Skin of body (tissue), 2 donors: ENCODE results near the gene GPX1. TPM values are rescaled to one million over a fixed set of nuclear protein-coding genes. Genes with fewer than 3 reads are reported as not detected.
"Not testable (repeated sequence)": the region's sequence is repeated elsewhere in the genome, so short reads cannot be mapped to it uniquely, and the experiment has no call there.

Source experiments
- DNase-seq: peaks from one replicate; lab custom pipeline; 2025; lab: John Stamatoyannopoulos, UW
- total RNA-seq: library from RNA; depleted of rRNA; stranded (reverse); fragments of >200 nt; gene quantifications from one replicate; pipeline ENCODE4 v1.2.3, GENCODE V29; 2014

GPX1 gene
- total RNA-seq = 60.5 TPM

DNA sequence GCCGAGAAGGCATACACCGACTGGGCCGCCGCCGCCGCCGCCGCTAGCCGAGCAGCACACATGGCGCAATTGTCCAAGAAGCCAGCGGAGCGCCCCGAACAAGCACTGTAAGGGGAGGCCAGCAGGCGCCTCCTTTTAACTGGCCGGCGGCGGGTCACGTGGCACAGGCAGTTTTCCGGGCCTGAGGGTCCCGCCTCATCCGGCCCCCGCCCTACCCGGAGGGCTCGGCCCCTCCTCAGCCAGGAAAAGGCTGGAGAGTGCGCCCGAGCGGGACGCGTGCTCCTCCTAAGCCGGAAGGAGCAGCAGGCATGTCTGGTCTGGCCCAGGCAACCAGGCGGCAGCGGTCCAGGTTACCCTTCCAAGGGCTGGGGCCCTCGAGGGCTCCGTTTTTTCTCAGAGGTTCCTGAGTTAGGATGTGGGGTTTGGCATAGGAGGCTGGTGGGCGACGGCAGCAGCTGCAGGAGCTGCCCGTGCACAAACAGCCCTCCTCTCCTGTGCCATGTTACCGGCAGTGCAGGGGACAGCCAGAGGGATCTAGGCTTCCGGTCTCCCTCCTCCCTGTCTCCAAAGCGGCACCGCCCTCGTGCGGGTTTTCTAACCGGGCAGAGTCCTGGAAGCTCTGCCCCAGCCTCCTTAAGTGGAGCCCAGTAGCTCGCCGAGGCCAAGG is at the start of gene GPX1:
Gene GPX1, minus strand, starts transcription at position 137 of the 667 bp plus-strand sequence. Its CDS starts 75 bp downstream, at position 62.
- DNase-seq = peak; percentile 92

DNA sequence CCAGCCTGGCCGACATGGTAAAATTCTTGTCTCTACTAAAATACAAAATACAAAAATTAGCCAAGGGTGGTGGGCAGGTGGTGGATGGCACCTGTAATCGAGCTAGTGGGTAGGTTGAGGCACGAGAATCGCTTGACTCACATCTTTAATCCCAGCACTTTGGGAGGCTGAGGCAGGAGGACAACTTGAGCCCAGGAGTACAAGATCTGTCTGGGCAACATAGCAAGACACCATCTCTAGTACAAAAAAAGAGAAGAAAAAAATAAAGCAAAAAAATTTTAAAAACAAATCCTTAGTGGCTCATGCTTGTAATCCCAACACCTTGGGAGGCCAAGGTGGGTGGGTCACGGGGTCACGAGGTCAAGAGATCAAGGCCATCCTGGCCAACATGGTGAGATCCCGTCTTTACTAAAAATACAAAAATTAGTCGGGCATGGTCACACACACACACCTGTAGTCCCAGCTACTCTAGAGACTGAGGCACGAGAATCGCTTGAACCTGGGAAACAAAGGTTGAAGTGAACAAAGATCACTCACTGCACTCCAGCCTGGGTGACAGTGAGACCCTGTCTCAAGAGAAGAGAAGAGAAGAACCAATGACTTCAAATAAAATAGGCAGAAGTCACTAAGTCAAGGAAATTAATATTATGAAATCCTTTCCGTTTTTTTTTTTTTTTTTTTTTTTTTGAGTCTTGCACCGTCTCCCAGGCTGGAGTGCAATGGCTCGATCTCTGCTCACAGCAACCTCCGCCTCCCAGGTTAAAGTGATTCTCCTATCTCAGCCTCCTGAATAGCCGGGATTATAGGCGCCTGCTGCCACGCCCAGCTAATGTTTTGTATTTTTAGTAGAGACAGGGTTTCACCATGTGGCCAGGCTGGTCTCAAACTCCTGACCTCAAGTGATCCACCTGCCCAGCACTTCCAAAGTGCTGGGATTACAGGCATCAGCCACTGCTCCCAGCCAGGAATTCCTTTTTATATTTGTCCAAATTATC is 48.7 kb upstream of the GPX1 start:
- DNase-seq = no peak

DNA sequence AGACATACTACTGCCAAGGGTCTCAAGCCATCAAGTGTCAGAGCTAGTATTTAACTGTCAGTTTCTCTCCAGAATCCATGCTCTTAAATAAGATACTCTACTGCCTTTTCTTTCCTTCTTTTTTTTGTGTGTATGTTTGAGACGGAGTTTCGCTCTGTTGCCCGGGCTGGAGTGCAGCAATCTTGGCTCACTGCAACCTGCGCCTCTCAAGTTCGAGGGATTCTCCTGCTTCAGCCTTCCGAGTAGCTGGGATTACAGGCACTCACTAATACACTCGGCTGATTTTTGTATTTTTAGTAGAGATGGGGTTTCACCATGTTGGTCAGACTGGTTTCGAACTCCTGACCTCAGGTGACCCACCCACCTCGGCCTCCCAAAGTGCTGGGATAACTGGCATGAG is 47.4 kb upstream of the GPX1 start:
- DNase-seq = not testable (repeated sequence)

DNA sequence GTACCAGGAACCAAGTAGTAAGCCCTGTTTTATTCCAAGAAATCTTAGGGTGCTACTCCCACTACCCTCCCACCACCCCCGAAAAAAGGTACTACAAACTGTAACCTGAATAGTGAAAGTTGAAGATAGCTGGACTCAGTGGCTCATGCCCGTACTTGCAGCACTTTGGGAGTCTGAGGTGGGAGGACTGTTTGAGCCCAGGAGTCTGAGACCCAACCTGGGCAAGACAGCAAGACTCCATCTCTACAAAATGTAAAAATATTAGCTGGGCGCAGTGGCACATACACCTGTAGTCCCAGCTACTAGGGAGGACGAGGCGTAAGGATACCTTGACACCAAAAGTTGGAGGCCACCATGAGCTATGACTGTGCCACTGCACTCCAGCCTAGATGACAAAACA is 45.7 kb upstream of the GPX1 start:
- no peak for DNase-seq

DNA sequence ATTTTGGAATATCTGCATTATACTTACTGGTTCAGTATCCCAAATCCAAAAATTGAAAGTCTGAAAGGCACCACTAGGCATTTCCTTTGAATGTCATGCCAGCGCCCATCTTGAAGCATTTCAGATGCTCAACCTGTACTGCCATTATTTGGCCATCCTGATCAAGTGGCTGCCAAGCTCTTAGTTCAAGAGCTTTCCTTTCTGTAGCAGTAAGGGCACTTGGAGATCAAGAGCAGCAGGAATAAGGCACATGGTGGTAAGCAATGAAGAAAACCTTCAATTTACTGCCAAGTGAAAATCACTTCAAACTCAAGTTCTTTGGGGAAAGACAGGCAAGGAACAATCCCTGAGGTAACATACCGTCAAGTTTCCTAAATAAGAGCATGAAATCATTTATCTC is 43.6 kb upstream of the GPX1 start:
- no peak for DNase-seq

DNA sequence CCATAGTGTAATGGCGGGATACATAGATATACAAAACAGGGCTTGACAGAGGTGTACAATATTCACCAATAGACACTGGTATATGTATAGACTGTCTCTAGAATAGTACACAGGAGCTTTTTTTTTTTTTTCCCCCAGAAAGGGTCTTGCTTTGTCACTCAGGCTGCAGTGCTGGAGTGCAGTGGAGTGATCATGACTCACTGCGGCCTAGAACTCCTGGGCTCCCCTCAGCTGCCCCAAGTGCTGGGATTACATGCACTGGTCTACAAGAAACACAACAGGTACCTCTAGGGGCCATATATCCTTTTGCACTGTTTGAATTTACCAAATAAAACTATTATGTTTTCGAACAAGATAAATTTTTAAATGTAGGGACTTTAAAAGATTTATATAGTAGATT is 41.3 kb upstream of the GPX1 start:
- DNase-seq = no peak

DNA sequence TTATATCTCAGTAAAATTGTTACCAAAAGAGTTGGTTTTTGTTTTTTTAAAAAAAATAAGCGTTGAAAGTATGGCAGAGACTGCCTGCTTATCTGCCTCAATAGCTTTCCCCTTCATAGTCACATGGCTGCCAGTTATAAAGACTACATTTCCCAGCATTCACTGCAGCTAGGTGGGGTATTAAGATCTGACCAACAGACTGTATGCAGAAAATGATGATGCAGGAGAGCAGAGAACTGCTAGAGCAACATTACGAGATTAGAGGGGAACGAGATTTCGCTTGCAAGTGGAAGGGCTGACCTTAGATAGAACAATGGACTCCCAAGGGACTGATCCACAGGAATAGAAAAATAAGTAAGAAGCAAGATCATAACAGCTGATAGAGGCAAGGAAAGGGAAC is 39.3 kb upstream of the GPX1 start:
- DNase-seq = peak; percentile 35

DNA sequence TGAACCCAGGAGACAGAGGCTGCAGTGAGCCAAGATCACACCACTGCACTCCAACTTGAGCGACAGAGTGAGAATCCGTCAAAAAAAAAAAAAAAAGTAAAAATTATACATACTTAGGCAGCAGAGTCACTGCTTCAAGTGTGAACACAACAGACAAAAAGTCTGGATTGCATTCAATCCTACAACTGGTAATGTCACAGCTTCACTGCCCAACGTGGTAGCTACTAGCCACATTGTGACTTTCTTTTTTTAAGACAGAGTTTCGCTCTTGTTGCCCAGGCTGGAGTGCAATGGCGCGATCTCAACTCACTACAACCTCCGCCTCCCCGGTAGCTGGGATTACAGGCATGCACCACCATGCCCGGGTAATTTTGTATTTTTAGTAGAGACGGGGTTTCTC is 33.2 kb upstream of the GPX1 start:
- not testable (repeated sequence) for DNase-seq

DNA sequence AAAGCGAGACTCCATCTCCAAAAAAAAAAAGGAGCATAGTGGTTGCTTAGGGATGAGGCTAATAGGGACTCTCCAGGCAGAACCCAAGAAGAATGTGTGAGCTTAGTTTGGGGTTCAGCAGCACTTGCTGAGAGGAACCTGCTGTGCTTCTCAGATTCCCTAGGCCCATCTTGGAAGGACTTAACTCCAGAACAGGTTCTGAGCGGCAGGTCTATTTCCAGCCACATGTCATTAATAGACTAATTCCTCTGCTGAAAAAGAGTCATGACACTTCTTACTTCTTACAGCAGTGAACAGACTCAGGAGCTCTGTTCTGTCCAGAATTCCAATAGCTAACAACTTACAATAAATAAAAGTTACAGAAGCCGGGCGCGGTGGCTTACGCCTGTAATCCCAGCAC is 31.1 kb upstream of the GPX1 start:
- no peak for DNase-seq

DNA sequence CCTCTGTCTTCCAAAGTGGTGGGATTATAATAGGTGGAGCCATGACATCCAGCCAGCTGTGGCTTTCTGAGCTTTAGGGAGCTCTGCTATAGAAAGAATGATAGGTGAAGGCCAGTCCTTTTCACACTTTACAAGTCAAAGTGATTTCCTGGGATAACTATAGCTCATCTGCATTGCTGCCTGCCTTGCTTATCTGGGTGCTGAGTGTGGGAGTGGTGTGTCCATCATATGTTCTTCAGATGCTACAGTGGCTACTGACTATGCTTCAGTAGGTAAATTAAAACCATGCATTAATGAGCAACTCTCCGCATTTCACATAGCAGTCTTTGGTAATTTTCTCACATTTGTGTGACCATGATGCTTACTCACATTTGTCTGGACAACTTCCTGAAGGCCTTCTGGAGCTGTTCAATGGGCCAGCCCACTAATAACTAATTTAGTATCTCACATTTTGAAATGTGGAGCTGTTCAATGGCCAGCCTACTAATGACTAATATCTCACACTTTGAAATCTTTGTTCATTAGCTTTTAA is 30.2 kb upstream of the GPX1 start:
- no peak for DNase-seq

DNA sequence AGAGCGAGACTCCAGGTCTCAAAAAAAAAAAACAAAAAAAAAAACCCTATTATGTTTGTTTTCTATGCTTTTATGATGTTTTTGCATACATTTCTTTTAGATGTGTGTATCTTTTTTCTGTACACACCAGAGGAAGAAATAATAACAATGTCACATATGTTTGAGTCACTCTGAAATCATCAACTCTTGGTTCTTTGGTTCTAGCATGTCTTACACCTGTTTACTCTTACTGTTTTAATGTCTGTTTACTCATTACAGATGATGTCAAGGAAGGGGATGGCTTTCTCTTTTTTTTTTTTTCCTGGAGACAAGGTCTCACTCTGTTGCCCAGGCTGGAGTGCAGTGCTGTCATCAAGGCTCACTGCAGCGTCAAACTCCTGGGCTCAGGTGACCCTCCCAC is 29.6 kb upstream of the GPX1 start:
- no peak for DNase-seq

DNA sequence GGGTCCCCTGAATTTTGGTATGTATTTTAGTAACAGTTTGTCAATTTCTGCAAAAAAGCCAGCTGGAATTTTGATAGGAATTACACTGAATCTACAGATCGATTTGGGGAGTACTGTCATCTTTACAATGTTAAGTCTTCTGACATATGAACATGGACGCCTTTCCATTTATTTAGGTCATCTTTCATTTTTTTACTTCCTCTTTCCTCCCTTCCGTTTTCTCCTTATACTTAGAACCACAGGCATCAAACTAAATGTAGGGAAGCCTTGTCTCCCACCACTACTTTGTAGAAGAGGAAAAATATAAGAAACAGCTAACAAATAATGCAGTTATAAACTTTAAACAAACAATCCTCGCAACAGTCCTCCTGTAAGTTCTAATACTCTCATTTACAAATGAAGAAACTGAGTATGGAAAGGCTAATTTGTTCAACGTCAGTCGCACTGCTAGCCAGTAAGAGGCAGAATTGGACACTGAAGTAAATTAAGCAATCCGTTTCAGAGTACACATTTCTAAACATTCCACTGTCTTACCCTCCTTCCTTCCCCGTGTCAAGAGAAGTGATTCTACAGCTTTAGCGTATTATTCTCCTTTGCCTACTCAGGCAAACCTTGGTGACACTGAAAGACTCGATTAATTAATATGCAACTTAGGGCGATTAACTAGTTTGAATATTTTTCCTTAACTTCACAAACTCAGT is 28.1 kb upstream of the GPX1 start:
- no peak for DNase-seq

DNA sequence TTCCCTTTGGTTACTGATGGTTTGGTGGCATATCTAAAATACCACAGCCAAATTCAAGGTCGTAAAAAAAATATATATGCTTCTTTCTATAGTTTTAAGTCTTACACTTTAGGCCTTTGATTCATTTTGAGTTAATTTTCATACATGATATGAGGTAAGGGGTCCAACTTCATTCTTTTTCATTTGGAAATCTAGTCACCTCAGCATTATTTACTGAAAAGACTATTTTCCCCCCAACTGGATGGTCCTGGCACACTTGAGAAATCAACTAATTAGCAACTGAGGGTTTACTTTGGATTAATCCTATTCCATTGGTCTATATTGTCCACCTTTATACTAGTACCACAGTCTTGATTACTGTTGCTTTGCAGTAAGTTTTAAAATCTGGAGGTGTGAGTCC is 27.5 kb upstream of the GPX1 start:
- no peak for DNase-seq

DNA sequence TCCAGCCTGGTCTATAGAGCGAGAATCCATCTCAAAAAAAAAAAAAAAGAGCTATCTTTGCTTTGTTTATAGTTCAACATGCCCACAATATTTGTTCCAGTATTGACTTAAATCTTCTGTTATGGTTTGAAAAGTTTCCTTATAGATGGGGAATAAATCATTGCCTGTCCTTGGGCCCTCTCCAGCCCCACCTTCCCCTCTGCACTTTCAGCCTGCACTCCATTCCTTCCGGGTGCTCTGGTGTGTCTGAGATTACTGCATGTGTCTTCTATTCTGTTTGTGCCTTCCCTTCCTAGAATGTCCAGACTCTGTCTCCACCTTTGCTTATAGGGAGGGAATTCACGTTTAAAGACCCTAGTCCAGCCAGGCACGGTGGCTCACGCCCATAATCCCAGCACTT is 25.2 kb upstream of the GPX1 start:
- no peak for DNase-seq

DNA sequence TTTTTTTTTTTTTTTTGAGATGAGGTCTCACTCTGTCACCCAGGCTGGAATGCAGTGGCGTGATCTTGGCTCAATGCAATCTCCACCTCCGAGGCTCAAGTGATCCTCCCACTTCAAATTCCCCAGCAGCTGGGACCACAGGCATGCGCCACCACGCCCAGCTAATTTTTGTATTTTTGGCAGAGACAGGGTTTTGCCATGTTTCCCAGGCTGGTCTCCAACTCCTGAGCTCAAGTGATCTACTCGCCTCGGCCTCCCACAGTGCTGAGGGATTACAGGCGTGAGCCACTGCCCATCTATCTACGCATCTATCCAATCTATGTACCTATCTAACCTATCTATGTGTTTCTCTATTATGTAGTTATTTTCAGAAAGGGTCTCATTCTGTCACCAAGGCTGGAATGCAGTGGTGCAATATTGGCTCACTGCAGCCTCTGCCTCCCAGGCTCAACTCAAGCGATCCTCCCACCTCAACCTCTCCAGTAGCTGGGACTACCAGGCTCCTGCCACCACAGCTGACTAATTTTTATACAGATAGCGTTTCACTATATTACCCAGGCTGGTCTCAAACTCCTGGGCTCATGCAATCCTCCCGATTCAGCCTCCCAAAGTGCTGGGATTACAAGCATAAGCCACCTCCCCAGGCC is 20.2 kb upstream of the GPX1 start:
- no peak for DNase-seq

DNA sequence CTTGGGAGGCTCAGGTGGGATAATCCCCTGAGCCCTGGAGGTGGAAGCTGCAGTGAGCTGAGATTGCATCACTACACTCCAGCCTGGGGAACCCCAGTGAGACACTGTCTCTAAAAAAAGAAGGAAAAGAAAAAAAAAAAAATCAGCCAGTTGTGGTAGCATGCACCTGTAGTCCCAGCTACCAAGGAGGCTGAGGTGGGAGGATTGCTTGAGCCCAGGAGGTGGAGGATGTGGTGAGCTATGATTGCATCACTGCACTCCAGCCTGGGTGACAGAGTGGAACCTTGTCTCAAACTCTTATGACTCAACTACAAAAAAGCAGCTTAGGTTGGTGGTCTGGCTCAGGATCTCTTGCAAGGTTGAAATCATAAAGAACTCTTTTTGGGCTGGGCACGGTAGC is 19.3 kb upstream of the GPX1 start:
- no peak for DNase-seq

DNA sequence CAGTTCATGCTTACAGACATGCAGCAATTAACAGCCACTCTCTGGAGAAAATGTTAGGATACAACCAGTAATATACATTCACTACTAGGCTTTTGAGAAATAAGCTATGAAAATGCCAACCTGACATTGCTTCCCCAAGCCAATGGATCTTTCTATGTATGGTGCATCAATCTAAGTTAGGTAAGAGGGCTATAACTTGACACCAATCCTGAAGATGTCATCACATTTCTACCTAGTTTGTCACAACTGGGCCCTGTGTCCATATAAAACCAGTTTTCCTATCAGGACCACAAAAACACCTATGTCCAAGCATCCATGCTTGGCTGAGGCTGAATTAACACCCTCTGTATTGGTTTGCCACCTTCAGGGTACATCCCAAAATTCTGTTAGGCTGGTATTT is 13.8 kb upstream of the GPX1 start:
- DNase-seq = no peak

DNA sequence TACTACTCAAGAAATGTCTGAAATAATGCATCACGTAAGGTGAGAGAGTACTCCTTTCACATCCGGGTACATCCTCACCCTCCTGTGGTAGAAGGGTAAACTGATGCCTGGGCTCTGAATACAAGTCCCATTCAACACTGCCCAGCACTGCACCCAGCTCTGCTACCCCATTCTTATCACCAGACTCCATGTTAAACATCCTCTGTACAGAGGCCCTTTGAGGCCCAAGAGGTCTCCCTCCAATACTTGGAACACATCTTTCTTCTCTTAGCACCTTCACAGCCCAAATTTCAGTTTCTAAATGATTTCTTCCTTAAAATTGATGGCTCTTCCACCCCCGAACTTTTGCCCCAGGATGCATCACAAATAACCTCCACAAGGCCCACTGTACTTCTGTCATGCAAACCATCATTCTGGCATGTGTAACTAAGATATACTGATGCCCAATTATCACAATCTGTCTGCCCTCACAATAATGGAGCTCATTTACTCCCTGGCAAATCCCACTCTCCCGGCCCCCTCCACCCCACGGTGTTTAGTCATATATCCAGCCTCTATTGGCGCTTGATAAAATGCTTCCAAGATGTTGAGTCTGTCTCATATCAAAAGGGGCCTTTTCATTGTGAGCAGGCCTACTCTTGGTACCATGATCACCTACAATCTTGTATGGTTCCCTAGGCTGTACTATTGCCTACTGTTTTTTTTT is 12.6 kb upstream of the GPX1 start:
- no peak for DNase-seq

DNA sequence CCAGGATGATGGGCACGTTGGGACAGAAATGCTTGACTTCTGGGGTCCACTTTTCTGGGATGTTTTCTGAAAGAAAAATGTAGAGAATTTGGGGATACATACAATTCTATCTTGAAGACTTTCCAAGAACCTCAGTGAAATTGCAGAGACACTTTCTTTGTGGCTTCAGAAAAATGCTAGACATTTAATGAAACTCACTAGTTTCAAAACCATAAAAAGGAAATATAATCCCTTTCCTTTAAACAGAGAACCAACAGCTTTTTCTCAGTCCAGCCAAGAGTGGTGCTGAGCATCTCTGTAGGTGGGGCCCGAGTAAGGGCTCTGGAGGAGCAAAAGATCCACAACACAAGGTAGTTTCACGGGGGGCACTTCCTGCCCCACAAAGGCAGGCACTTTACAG is 4.4 kb upstream of the GPX1 start:
- DNase-seq = no peak

DNA sequence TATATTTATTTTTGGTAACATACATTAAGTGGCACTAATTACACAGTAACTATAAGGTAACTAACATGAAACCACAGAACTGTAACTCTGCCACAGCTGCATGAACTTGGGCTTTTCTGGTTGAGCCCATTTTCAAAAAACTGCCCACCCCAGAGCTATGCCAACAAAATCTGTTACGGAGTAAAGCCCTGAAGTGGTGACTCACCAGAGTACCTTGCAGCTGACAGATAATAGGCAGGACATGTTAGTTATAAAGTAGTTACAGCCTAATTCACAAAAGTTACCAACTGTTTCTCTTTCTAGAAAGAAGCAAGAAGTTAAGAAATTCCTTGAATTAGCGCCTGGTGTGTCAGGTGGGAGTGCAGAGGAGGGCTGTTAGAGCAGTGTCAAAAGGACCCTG is 1.5 kb upstream of the GPX1 start:
- DNase-seq = no peak

DNA sequence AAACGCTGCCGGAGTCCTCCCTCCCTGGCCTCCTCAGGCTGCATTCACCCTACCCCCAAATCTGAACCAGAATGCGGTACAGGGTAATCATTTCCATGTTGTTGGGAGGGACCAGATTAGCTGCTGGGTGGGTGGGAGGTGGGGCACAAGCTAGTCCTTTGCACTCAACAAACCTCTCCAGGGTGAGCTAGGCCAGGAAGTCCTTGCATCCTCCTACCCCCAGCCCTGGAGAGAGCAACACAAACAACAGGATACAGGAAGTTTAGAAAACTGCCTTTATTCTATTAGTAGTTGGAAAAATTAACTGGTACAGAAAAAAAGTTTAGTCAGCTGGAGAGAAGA is 702 bp upstream of the GPX1 start:
- DNase-seq = no peak
